ENCODE measurements around the gene HSBP1.

DNA sequence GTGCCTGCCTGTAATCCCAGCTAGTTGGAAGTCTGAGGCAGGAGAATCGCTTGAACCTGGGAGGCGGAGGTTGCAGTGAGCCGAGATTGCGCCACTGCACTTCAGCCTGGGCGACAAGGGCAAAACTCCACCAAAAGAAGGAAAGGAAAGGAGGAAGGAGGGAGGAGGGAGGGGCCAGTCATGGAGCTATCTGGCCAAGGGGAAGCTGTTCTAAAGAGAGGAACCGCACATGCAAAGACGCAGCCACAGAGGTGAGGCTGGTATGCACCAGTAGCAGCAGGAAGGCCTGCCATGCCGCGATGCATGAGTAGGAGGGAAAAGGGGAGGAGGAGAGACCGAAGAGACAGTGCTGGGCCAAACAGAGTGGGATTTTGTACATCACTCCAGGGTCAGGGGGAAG lies 35.9 kb downstream of the HSBP1 start:
- TF ChIP-seq, protein P1, sequence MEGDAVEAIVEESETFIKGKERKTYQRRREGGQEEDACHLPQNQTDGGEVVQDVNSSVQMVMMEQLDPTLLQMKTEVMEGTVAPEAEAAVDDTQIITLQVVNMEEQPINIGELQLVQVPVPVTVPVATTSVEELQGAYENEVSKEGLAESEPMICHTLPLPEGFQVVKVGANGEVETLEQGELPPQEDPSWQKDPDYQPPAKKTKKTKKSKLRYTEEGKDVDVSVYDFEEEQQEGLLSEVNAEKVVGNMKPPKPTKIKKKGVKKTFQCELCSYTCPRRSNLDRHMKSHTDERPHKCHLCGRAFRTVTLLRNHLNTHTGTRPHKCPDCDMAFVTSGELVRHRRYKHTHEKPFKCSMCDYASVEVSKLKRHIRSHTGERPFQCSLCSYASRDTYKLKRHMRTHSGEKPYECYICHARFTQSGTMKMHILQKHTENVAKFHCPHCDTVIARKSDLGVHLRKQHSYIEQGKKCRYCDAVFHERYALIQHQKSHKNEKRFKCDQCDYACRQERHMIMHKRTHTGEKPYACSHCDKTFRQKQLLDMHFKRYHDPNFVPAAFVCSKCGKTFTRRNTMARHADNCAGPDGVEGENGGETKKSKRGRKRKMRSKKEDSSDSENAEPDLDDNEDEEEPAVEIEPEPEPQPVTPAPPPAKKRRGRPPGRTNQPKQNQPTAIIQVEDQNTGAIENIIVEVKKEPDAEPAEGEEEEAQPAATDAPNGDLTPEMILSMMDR (IDR thresholded peaks at IDR 0.05 in 4 of 5, conservative IDR thresholded peaks at IDR 0.05 in 1 of 5): no peak
- no peak for TF ChIP-seq POLR2A (IDR thresholded peaks at IDR 0.05)

All from gastrocnemius medialis (tissue), 4 donors.